ENCODE measurements around the gene RPE65.
"Not testable (repeated sequence)": the region's sequence is repeated elsewhere in the genome, so short reads cannot be mapped to it uniquely, and the experiment has no call there.

- TF ChIP-seq BCL11A (IDR thresholded peaks at IDR 0.05; ENCODE audit: low read depth in 2 of 2, low read length in 2 of 2); CTCF (IDR thresholded peaks at IDR 0.05; ENCODE audit: control extremely low read depth in 1 of 3, insufficient read depth in 1 of 3, low read depth in 1 of 3, low read length in 3 of 3); CHD2 (IDR thresholded peaks at IDR 0.05; ENCODE audit: low read length); GTF2F1 (IDR thresholded peaks at IDR 0.05; ENCODE audit: borderline replicate concordance, low read depth, low read length); SIN3A (conservative IDR thresholded peaks at IDR 0.05 in 1 of 2, IDR thresholded peaks at IDR 0.05 in 1 of 2; ENCODE audit: low read depth in 1 of 2, low read length in 2 of 2); EP300 (IDR thresholded peaks at IDR 0.05; ENCODE audit: borderline replicate concordance in 1 of 2, low read depth in 2 of 2, low read length in 2 of 2); USF2 (IDR thresholded peaks at IDR 0.05; ENCODE audit: low read length); NRF1 (IDR thresholded peaks at IDR 0.05; ENCODE audit: low read depth, low read length): not testable (repeated sequence)
Observed at GRCh38 chr1:68492255-68492654, 42.5 kb upstream of the RPE65 start.

Measured in H1 (cell line).